ENCODE data around the gene NRXN3.

- no peak for TF ChIP-seq CTCF (IDR thresholded peaks at IDR 0.05; ENCODE audit: poor library complexity, severe bottlenecking)
- no peak for TF ChIP-seq EP300 (conservative IDR thresholded peaks at IDR 0.05; ENCODE audit: poor library complexity, severe bottlenecking)
- no peak for TF ChIP-seq REST (IDR thresholded peaks at IDR 0.05; ENCODE audit: borderline replicate concordance)
- no peak for TF ChIP-seq MXI1 (conservative IDR thresholded peaks at IDR 0.05; ENCODE audit: poor library complexity, severe bottlenecking)
- no peak for TF ChIP-seq EZH2 (IDR thresholded peaks at IDR 0.05; ENCODE audit: borderline replicate concordance, insufficient read depth, low read length, poor library complexity, severe bottlenecking)
- TF ChIP-seq TAF1 (IDR thresholded peaks at IDR 0.05; ENCODE audit: low read depth) = no peak
- no peak for TF ChIP-seq SMC3 (conservative IDR thresholded peaks at IDR 0.05; ENCODE audit: poor library complexity)
- no peak for TF ChIP-seq POLR2AphosphoS5 (IDR thresholded peaks at IDR 0.05)
Observed at GRCh38 chr14:79627058-79627457, 1456.9 kb downstream of the NRXN3 start.
